WTC11 (cell line): ENCODE measurements around the gene PRODH. TPM values are rescaled to one million over a fixed set of nuclear protein-coding genes. Genes with fewer than 3 reads are reported as not detected.

Source experiments
- ATAC-seq: fragments of 200-7000 bp; cut with Tn5 transposase; 2 replicates; pipeline ENCODE4 v1.10.0; 2021; ENCODE audit warnings: mild to moderate bottlenecking, moderate library complexity
- Bru-seq: library from RNA; stranded (reverse); fragments of 400-500 nt; gene quantifications from one replicate; lab custom pipeline; 2021; lab: Mats Ljungman, UMichigan
- CTCF ChIA-PET: fragments of 300-600 bp; sonication (Branson Sonifier 250); formaldehyde crosslinking; loops from one replicate; lab custom pipeline; 2021; ENCODE audit warnings: antibody characterized with exemption; lab: Charles Lee
- POLR2A ChIA-PET: fragments of 350-600 bp; sonication (Branson Sonifier 250); formaldehyde crosslinking; loops from one replicate; lab custom pipeline; 2021; ENCODE audit warnings: antibody characterized with exemption; lab: Charles Lee
- DNase-seq: peaks from one replicate; pipeline ENCODE4 v3.0.0; 2021; ENCODE audit warnings: low spot score
- H3K27ac Mint-ChIP-seq: 2 replicates; pipeline ENCODE4 v1.8.0; 2021; ENCODE audit warnings: mixed read lengths
- H3K27me3 Mint-ChIP-seq: 2 replicates; pipeline ENCODE4 v1.8.0; 2021; ENCODE audit warnings: low read depth, mild to moderate bottlenecking, moderate library complexity, mixed read lengths
- H3K36me3 Mint-ChIP-seq: 2 replicates; pipeline ENCODE4 v1.8.0; 2021; ENCODE audit warnings: mixed read lengths
- H3K4me1 Mint-ChIP-seq: 2 replicates; pipeline ENCODE4 v1.8.0; 2022; ENCODE audit warnings: mixed read lengths
- H3K4me3 Mint-ChIP-seq: 2 replicates; pipeline ENCODE4 v1.8.0; 2021; ENCODE audit warnings: mild to moderate bottlenecking, moderate library complexity, mixed read lengths
- H3K9me3 Mint-ChIP-seq: 2 replicates; pipeline ENCODE4 v1.8.0; 2021; ENCODE audit warnings: mixed read lengths
- CBFB ChIP-seq: sonication (generic); formaldehyde crosslinking; IDR thresholded peaks from 2 replicates; pipeline ENCODE4 v1.8.1; 2022; ENCODE audit warnings: mild to moderate bottlenecking, low read depth, missing genetic modification reagents
- CREB1 ChIP-seq: sonication (generic); formaldehyde crosslinking; IDR thresholded peaks from 2 replicates; pipeline ENCODE4 v1.8.0; 2023; ENCODE audit warnings: mild to moderate bottlenecking, missing genetic modification reagents
- GABPB1 ChIP-seq: sonication (generic); formaldehyde crosslinking; IDR thresholded peaks from 2 replicates; pipeline ENCODE4 v1.8.1; 2023; ENCODE audit warnings: mild to moderate bottlenecking, missing genetic modification reagents
- MXD4 ChIP-seq: fragments of 250-450 bp; sonication (Bioruptor Pico); IDR thresholded peaks from 2 replicates; pipeline ENCODE4 v1.8.0; 2021; ENCODE audit warnings: mild to moderate bottlenecking, moderate library complexity, borderline replicate concordance
- MYBL2 ChIP-seq: sonication (generic); formaldehyde crosslinking; IDR thresholded peaks from 2 replicates; pipeline ENCODE4 v1.8.1; 2023; ENCODE audit warnings: mild to moderate bottlenecking, moderate library complexity, missing genetic modification reagents
- TP53 ChIP-seq: sonication (generic); formaldehyde crosslinking; IDR thresholded peaks from 2 replicates; pipeline ENCODE4 v1.8.1; 2023; ENCODE audit warnings: mild to moderate bottlenecking, missing genetic modification reagents
- ZNF138 ChIP-seq: sonication (generic); formaldehyde crosslinking; conservative IDR thresholded peaks from 2 replicates; pipeline ENCODE4 v1.8.1; 2022; ENCODE audit warnings: mild to moderate bottlenecking, moderate library complexity, missing genetic modification reagents
- ZNF219 ChIP-seq: sonication (generic); formaldehyde crosslinking; IDR thresholded peaks from 2 replicates; pipeline ENCODE4 v1.8.0; 2023; ENCODE audit warnings: missing genetic modification reagents, mild to moderate bottlenecking, borderline replicate concordance
- long read RNA-seq, 3 experiments: library from RNA in 1 of 3; library from capped mRNA in 1 of 3; library from polyadenylated mRNA in 1 of 3; unstranded in 2 of 3; stranded (forward) in 1 of 3; transcript quantifications; one replicate each; pipeline ENCODE4 v2.0.0, GENCODE V29; 2021
- total RNA-seq: library from RNA; stranded (reverse); gene quantifications from 3 replicates; pipeline ENCODE4 v1.2.3, GENCODE V29; 2021
- TF ChIP-seq, protein P1 (sequence below): sonication (generic); formaldehyde crosslinking; IDR thresholded peaks from 2 replicates; pipeline ENCODE4 v1.8.1; 2022; ENCODE audit warnings: missing genetic modification reagents, borderline replicate concordance
- TF ChIP-seq, protein P2 (sequence below): fragments of 250-450 bp; sonication (Bioruptor Pico); IDR thresholded peaks from 2 replicates; pipeline ENCODE4 v2.1.2; 2022; ENCODE audit warnings: mild to moderate bottlenecking, moderate library complexity
- TF ChIP-seq, protein P3 (sequence below): sonication (generic); formaldehyde crosslinking; IDR thresholded peaks from 2 replicates; pipeline ENCODE4 v1.8.0; 2023; ENCODE audit warnings: missing genetic modification reagents, mild to moderate bottlenecking, borderline replicate concordance
- TF ChIP-seq, protein P4 (sequence below): sonication (generic); formaldehyde crosslinking; IDR thresholded peaks from 2 replicates; pipeline ENCODE4 v1.8.1; 2023; ENCODE audit warnings: mild to moderate bottlenecking, missing genetic modification reagents, moderate library complexity
- TF ChIP-seq, protein P5 (sequence below): sonication (generic); formaldehyde crosslinking; IDR thresholded peaks from 2 replicates; pipeline ENCODE4 v1.8.1; 2022; ENCODE audit warnings: mild to moderate bottlenecking, moderate library complexity, missing genetic modification reagents
- TF ChIP-seq, protein P6 (sequence below): fragments of 250-450 bp; sonication (Bioruptor Pico); IDR thresholded peaks from 2 replicates; pipeline ENCODE4 v1.9.0; 2021; ENCODE audit warnings: moderate library complexity, mild to moderate bottlenecking, inconsistent platforms, borderline replicate concordance
- TF ChIP-seq, protein P7 (sequence below): sonication (generic); formaldehyde crosslinking; IDR thresholded peaks from 2 replicates; pipeline ENCODE4 v1.8.0; 2023; ENCODE audit warnings: mild to moderate bottlenecking, missing genetic modification reagents

The PRODH gene, protein sequence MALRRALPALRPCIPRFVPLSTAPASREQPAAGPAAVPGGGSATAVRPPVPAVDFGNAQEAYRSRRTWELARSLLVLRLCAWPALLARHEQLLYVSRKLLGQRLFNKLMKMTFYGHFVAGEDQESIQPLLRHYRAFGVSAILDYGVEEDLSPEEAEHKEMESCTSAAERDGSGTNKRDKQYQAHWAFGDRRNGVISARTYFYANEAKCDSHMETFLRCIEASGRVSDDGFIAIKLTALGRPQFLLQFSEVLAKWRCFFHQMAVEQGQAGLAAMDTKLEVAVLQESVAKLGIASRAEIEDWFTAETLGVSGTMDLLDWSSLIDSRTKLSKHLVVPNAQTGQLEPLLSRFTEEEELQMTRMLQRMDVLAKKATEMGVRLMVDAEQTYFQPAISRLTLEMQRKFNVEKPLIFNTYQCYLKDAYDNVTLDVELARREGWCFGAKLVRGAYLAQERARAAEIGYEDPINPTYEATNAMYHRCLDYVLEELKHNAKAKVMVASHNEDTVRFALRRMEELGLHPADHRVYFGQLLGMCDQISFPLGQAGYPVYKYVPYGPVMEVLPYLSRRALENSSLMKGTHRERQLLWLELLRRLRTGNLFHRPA
- 42.6 to 97.3 TPM (median 56.1 TPM) in 3 replicates for total RNA-seq
- percentile 26 among the genes with signal in this experiment for Bru-seq, nascent RNA
- long read RNA-seq, experiment 1, partial matches to known transcripts: 2 of 2 reads
- long read RNA-seq, experiment 1, other reads (novel, unspliced or antisense): 0 of 2 reads
- long read RNA-seq, experiment 2: 0 reads
- long read RNA-seq, experiment 3: 0 reads

DNA sequence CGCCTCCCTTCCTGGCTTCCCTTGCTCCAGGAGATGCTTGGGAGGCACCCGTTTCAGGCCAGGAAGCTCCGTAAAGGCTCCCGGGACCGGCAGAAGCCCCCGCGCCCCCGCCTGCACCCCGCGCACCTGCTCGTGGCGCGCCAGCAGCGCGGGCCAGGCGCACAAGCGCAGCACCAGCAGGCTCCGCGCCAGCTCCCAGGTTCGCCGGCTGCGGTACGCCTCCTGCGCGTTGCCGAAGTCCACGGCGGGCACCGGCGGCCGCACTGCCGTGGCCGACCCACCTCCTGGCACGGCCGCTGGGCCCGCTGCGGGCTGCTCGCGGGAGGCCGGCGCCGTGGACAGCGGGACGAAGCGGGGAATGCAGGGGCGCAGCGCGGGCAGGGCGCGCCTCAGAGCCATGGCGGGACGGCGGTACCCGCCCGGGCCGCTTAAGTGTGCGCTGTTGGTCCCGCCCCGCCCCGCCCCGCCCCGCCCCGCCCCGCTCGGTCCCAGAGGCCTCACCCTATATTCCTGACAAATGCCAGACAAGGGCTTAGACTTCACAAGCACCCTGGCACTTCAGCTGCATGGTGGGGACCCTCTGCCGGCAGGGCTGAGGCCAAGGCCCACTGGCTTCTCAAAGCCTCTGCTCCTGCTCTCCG, at the start of gene PRODH:
Gene PRODH, minus strand, starts transcription at position 405 of the 641 bp plus-strand sequence. Its CDS starts 6 bp downstream, at position 399.
- Mint-ChIP-seq H3K27ac (no peak within 1 kb of the TSS), H3K36me3 (no peaks in the 10 kb centered on the region), H3K9me3 (no peaks in the 10 kb centered on the region), H3K27me3 (no peaks in the 10 kb centered on the region), H3K4me1 (no peaks in the 10 kb centered on the region), H3K4me3 (no peak within 1 kb of the TSS)
- TF ChIP-seq, protein P1, sequence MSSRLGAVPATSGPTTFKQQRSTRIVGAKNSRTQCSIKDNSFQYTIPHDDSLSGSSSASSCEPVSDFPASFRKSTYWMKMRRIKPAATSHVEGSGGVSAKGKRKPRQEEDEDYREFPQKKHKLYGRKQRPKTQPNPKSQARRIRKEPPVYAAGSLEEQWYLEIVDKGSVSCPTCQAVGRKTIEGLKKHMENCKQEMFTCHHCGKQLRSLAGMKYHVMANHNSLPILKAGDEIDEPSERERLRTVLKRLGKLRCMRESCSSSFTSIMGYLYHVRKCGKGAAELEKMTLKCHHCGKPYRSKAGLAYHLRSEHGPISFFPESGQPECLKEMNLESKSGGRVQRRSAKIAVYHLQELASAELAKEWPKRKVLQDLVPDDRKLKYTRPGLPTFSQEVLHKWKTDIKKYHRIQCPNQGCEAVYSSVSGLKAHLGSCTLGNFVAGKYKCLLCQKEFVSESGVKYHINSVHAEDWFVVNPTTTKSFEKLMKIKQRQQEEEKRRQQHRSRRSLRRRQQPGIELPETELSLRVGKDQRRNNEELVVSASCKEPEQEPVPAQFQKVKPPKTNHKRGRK (CRISPR knock-in tag): no peak
- TF ChIP-seq, protein P2, sequence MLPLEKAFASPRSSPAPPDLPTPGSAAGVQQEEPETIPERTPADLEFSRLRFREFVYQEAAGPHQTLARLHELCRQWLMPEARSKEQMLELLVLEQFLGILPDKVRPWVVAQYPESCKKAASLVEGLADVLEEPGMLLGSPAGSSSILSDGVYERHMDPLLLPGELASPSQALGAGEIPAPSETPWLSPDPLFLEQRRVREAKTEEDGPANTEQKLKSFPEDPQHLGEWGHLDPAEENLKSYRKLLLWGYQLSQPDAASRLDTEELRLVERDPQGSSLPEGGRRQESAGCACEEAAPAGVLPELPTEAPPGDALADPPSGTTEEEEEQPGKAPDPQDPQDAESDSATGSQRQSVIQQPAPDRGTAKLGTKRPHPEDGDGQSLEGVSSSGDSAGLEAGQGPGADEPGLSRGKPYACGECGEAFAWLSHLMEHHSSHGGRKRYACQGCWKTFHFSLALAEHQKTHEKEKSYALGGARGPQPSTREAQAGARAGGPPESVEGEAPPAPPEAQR (CRISPR knock-in tag): no peak
- TF ChIP-seq, protein P3, sequence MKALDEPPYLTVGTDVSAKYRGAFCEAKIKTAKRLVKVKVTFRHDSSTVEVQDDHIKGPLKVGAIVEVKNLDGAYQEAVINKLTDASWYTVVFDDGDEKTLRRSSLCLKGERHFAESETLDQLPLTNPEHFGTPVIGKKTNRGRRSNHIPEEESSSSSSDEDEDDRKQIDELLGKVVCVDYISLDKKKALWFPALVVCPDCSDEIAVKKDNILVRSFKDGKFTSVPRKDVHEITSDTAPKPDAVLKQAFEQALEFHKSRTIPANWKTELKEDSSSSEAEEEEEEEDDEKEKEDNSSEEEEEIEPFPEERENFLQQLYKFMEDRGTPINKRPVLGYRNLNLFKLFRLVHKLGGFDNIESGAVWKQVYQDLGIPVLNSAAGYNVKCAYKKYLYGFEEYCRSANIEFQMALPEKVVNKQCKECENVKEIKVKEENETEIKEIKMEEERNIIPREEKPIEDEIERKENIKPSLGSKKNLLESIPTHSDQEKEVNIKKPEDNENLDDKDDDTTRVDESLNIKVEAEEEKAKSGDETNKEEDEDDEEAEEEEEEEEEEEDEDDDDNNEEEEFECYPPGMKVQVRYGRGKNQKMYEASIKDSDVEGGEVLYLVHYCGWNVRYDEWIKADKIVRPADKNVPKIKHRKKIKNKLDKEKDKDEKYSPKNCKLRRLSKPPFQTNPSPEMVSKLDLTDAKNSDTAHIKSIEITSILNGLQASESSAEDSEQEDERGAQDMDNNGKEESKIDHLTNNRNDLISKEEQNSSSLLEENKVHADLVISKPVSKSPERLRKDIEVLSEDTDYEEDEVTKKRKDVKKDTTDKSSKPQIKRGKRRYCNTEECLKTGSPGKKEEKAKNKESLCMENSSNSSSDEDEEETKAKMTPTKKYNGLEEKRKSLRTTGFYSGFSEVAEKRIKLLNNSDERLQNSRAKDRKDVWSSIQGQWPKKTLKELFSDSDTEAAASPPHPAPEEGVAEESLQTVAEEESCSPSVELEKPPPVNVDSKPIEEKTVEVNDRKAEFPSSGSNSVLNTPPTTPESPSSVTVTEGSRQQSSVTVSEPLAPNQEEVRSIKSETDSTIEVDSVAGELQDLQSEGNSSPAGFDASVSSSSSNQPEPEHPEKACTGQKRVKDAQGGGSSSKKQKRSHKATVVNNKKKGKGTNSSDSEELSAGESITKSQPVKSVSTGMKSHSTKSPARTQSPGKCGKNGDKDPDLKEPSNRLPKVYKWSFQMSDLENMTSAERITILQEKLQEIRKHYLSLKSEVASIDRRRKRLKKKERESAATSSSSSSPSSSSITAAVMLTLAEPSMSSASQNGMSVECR (CRISPR knock-in tag): no peak
- peak; percentile 76 for ATAC-seq
- no peak for DNase-seq
- ChIA-PET CTCF (interaction anchor here (0.6 to 1.8 kb wide), 4 partner anchors 30 to 1143 kb away, joined by 3 to 8 read pairs (median 5); partner anchors contain the start of genes DGCR6 and ESS2), POLR2A (no interaction called here)

DNA sequence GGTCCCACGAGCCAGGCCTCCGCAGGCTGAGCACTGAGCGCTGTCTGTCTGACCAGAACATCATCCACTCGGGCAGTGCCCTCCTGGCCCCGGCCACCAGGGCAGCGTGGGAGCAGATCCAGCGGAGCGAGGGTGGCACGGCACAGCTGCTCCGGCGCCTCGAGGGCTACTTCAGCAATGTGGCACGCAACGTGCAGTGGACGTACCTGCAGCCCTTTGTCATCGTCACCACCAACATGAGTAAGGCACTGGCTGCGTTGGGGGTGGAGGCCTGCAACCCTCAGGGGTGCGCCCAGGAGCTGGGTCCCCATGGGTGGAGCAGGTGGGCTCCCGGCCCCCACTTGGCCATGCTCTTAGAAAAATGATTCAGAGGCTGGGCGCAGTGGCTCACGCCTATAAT, 49.7 kb upstream of the PRODH start:
- H3K4me3 Mint-ChIP-seq: no peak overlapping the region
- CTCF ChIA-PET: interaction anchor here (0.8 kb wide), 1 partner anchor 193 kb away, joined by 3 read pairs; no protein-coding TSS in a partner anchor
- TF ChIP-seq MXD4 (CRISPR knock-in tag): no peak
- no peak for TF ChIP-seq CBFB
- TF ChIP-seq GABPB1 (CRISPR knock-in tag): no peak
- TF ChIP-seq, protein P4, sequence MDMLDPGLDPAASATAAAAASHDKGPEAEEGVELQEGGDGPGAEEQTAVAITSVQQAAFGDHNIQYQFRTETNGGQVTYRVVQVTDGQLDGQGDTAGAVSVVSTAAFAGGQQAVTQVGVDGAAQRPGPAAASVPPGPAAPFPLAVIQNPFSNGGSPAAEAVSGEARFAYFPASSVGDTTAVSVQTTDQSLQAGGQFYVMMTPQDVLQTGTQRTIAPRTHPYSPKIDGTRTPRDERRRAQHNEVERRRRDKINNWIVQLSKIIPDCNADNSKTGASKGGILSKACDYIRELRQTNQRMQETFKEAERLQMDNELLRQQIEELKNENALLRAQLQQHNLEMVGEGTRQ: no peak
- no peak for TF ChIP-seq ZNF219 (CRISPR knock-in tag)
- TF ChIP-seq, protein P5, sequence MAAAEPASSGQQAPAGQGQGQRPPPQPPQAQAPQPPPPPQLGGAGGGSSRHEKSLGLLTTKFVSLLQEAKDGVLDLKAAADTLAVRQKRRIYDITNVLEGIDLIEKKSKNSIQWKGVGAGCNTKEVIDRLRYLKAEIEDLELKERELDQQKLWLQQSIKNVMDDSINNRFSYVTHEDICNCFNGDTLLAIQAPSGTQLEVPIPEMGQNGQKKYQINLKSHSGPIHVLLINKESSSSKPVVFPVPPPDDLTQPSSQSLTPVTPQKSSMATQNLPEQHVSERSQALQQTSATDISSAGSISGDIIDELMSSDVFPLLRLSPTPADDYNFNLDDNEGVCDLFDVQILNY (CRISPR knock-in tag): no peak
- TF ChIP-seq MYBL2: no peak
- no peak for TF ChIP-seq ZNF138 (CRISPR knock-in tag)
- no peak for TF ChIP-seq TP53
- TF ChIP-seq CREB1 (CRISPR knock-in tag): no peak
- TF ChIP-seq, protein P6, sequence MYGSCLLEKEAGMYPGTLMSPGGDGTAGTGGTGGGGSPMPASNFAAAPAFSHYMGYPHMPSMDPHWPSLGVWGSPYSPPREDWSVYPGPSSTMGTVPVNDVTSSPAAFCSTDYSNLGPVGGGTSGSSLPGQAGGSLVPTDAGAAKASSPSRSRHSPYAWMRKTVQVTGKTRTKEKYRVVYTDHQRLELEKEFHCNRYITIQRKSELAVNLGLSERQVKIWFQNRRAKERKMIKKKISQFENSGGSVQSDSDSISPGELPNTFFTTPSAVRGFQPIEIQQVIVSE (CRISPR knock-in tag): no peak
- TF ChIP-seq, protein P7, sequence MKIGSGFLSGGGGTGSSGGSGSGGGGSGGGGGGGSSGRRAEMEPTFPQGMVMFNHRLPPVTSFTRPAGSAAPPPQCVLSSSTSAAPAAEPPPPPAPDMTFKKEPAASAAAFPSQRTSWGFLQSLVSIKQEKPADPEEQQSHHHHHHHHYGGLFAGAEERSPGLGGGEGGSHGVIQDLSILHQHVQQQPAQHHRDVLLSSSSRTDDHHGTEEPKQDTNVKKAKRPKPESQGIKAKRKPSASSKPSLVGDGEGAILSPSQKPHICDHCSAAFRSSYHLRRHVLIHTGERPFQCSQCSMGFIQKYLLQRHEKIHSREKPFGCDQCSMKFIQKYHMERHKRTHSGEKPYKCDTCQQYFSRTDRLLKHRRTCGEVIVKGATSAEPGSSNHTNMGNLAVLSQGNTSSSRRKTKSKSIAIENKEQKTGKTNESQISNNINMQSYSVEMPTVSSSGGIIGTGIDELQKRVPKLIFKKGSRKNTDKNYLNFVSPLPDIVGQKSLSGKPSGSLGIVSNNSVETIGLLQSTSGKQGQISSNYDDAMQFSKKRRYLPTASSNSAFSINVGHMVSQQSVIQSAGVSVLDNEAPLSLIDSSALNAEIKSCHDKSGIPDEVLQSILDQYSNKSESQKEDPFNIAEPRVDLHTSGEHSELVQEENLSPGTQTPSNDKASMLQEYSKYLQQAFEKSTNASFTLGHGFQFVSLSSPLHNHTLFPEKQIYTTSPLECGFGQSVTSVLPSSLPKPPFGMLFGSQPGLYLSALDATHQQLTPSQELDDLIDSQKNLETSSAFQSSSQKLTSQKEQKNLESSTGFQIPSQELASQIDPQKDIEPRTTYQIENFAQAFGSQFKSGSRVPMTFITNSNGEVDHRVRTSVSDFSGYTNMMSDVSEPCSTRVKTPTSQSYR: no peak

More for the DNA sequence above, 49.7 kb upstream of the PRODH start:
- no peak for DNase-seq
- Mint-ChIP-seq H3K9me3 (peaks cover 10% of the 10 kb centered on the region), H3K4me1 (no peaks in the 10 kb centered on the region), H3K27me3 (peaks cover 4% of the 10 kb centered on the region; the same call in 1 of the 2 replicates), H3K36me3 (peaks cover 4% of the 10 kb centered on the region; the same call in 1 of the 2 replicates), H3K27ac (no peak overlapping the region)
- no peak for ATAC-seq
- POLR2A ChIA-PET: no interaction called here
